Right lobe of liver (tissue), 4 donors: ENCODE data around the gene CALML3.

ENCODE experiments used
- CTCF ChIP-seq, 4 donors: fragments of 200-600 bp in 3 of 4; fragments of 450-650 bp in 1 of 4; IDR thresholded peaks; one replicate each; pipeline versions ENCODE4 v1.5.1 to v1.8.0; 2016 to 2022; ENCODE audit warnings: antibody characterized with exemption in 4 of 4, mild to moderate bottlenecking in 2 of 4
- POLR2A ChIP-seq: fragments of 450-650 bp; IDR thresholded peaks from one replicate; pipeline ENCODE4 v1.6.1; 2017; ENCODE audit warnings: antibody characterized with exemption, mild to moderate bottlenecking
- donor health status: DM: no; HTN: no; CAD: no.
- donor health status: DM: no; HTN: no; CAD: no.
- donor health status: DM: no; HTN: yes; CAD: no.

GRCh38 chr10:5538446-5538845 is 13.7 kb downstream of the CALML3 start:
- TF ChIP-seq CTCF (IDR thresholded peaks at IDR 0.05) (no peak), POLR2A (no peak)
